K562 (cell line): Measurements from ENCODE around the gene EYA2. TPM values are rescaled to one million over a fixed set of nuclear protein-coding genes. Genes with fewer than 3 reads are reported as not detected.
A peak's percentile ranks its signal among the peaks of the same experiment; 100 is the strongest.

ENCODE experiments used
- ATAC-seq: fragments of 200-7000 bp; cut with Tn5 transposase; 3 replicates; pipeline ENCODE4 v1.9.1; 2020; ENCODE audit warnings: moderate library complexity
- BruUV-seq: library from RNA; stranded (reverse); fragments of 400-500 nt; replicated peaks from 2 replicates; lab custom pipeline; 2021; lab: Mats Ljungman, UMichigan
- CTCF ChIA-PET: fragments of 300-600 bp; formaldehyde crosslinking; extraction: SDS; loops from one replicate; lab custom pipeline; 2021; ENCODE audit warnings: low intra/inter-chr PET ratio; lab: Yijun Ruan, JAX
- POLR2A ChIA-PET: fragments of 300-600, 350-650 bp; sonication (Branson Sonifier 250); formaldehyde crosslinking; extraction: SDS; loops from one replicate; lab custom pipeline; 2021; ENCODE audit warnings: antibody characterized with exemption, inconsistent platforms; lab: Yijun Ruan, JAX
- DNase-seq, 4 experiments: peaks; one replicate each; pipeline versions ENCODE4 v3.0.0 to v3.0.0-alpha.2; 2011 to 2018; ENCODE audit warnings: low spot score in 3 of 4, mixed read lengths in 3 of 4; ENCODE audit errors: extremely low read depth in 1 of 4
- FAIRE-seq: peaks from 2 replicates; lab custom pipeline; 2011; peaks lifted over from hg19 to GRCh38; lab: Jason Lieb, UNC
- H2AFZ ChIP-seq: 2 replicates; pipeline ENCODE4 v1.6.0; 2011; ENCODE audit warnings: low read depth, low read length, control low read depth, inconsistent platforms
- H3K27ac ChIP-seq: fragments of 200-600 bp; 3 replicates; pipeline ENCODE4 v1.8.0; 2011; ENCODE audit warnings: low read depth, mild to moderate bottlenecking, control low read depth, inconsistent platforms, low read length, moderate library complexity, mixed read lengths; ENCODE audit errors: extremely low read depth
- H3K27me3 ChIP-seq, 2 experiments: fragments of 300-600 bp in 1 of 2; 2 replicates in 1 of 2; 3 replicates in 1 of 2; pipeline versions ENCODE4 v1.6.0 to v1.8.0; 2011; ENCODE audit warnings: inconsistent platforms in 2 of 2, low read length in 2 of 2, mild to moderate bottlenecking in 1 of 2, mixed read lengths in 1 of 2, moderate library complexity in 1 of 2; ENCODE audit not compliant: control insufficient read depth in 2 of 2, insufficient read depth in 2 of 2
- H3K36me3 ChIP-seq: fragments of 300-600 bp; 3 replicates; pipeline ENCODE4 v1.8.0; 2011; ENCODE audit warnings: mild to moderate bottlenecking, low read length, inconsistent platforms; ENCODE audit not compliant: control insufficient read depth, insufficient read depth
- H3K4me1 ChIP-seq, 2 experiments: fragments of 200-600 bp in 1 of 2; replicated peaks in 1 of 2; 2 replicates in 1 of 2; 3 replicates in 1 of 2; pipeline versions ENCODE4 v1.5.1 to v1.8.0; 2011; ENCODE audit warnings: inconsistent platforms in 2 of 2, low read length in 2 of 2, mild to moderate bottlenecking in 1 of 2, mixed read lengths in 1 of 2, moderate library complexity in 1 of 2; ENCODE audit not compliant: control insufficient read depth in 2 of 2, insufficient read depth in 2 of 2
- H3K4me2 ChIP-seq: 2 replicates; pipeline ENCODE4 v1.6.1; 2011; ENCODE audit warnings: low read length, control low read depth, inconsistent platforms, mixed read lengths; ENCODE audit not compliant: insufficient read depth
- H3K4me3 ChIP-seq: fragments of 200-600 bp; sonication (generic), shearing (Covaris generic); 2 replicates; pipeline ENCODE4 v1.5.1; 2016; ENCODE audit warnings: control low read depth, inconsistent platforms
- H3K79me2 ChIP-seq: fragments of 200-600 bp; 3 replicates; pipeline ENCODE4 v1.8.0; 2011; ENCODE audit warnings: low read length, inconsistent platforms; ENCODE audit not compliant: control insufficient read depth, insufficient read depth
- H3K9ac ChIP-seq, 2 experiments: 2 replicates each; pipeline versions ENCODE4 v1.6.0 to v1.6.1; 2011; ENCODE audit warnings: low read depth in 2 of 2, low read length in 2 of 2, control low read depth in 1 of 2, inconsistent platforms in 1 of 2, mild to moderate bottlenecking in 1 of 2, mixed read lengths in 1 of 2; ENCODE audit not compliant: insufficient read depth in 1 of 2
- H3K9me1 ChIP-seq: one replicate; pipeline ENCODE4 v1.6.0; 2011; ENCODE audit warnings: inconsistent platforms, mild to moderate bottlenecking, low read length, moderate library complexity; ENCODE audit not compliant: control insufficient read depth, insufficient read depth
- H3K9me3 ChIP-seq: replicated peaks from 2 replicates; pipeline ENCODE4 v1.5.1; 2011; ENCODE audit warnings: low read depth, low read length, inconsistent platforms; ENCODE audit not compliant: control insufficient read depth, insufficient read depth
- H4K20me1 ChIP-seq: replicated peaks from 2 replicates; pipeline ENCODE4 v1.6.1; 2011; ENCODE audit warnings: low read length, inconsistent platforms, mixed read lengths; ENCODE audit not compliant: control insufficient read depth, insufficient read depth
- PML ChIP-seq: IDR thresholded peaks from 2 replicates; pipeline ENCODE4 v1.6.1; 2012; ENCODE audit warnings: low read length, inconsistent platforms
- WGBS: fragments of 100-300 bp; shearing (Covaris generic); methylation state at CpG from one replicate; pipeline ENCODE4 v1.1.6; 2016; ENCODE audit warnings: low coverage, mixed read lengths; ENCODE audit not compliant: insufficient coverage; ENCODE audit errors: missing lambda C conversion rate; 5-methylcytosine and 5-hydroxymethylcytosine counted together
- in situ Hi-C: fragments of 300-500 bp; cut with MboI; formaldehyde crosslinking; loops from 4 replicates; pipeline ENCODE4 v1.15.0; 2018; ENCODE audit warnings: inconsistent platforms, mixed read lengths
- intact Hi-C: fragments of 100-400 bp; cut with micrococcal nuclease; formaldehyde crosslinking; loops from 2 replicates; pipeline ENCODE4 v1.14.2; 2022
- polyA plus RNA-seq, 8 experiments: library from polyadenylated mRNA; depleted of rRNA in 4 of 8; stranded (reverse) in 5 of 8; unstranded in 3 of 8; fragments of >200 nt; fragmentation: Nextera tagmentation in 2 of 8; fragmentation: Illumina TruSeq in 1 of 8; extraction: Ambion mirVana in 2 of 8; extraction: Trizol in 1 of 8; gene quantifications; 2 replicates each; pipeline versions ENCODE4 v1.2.1 to v1.2.3, GENCODE V29; 2011 to 2014; ENCODE audit warnings: inconsistent platforms in 1 of 8, missing spikeins in 1 of 8
- total RNA-seq, 7 experiments: library from RNA; depleted of rRNA in 6 of 7; stranded (reverse); fragments of >200 nt in 6 of 7; fragmentation: Illumina TruSeq in 2 of 7; extraction: Trizol in 2 of 7; gene quantifications; 2 replicates each; pipeline versions ENCODE4 v1.2.1 to v1.2.3, GENCODE V29; 2011 to 2021; ENCODE audit warnings: low replicate concordance in 1 of 7
- TF ChIP-seq, protein P1 (sequence below), 2 experiments: fragments of 450-650 bp in 1 of 2; sonication (generic) in 1 of 2; formaldehyde crosslinking in 1 of 2; IDR thresholded peaks; 2 replicates each; pipeline versions ENCODE4 v1.7.1 to v1.9.0; 2016 to 2022; ENCODE audit warnings: inconsistent platforms in 1 of 2, mild to moderate bottlenecking in 1 of 2, missing genetic modification reagents in 1 of 2

Gene EYA2
- total and polyA plus RNA-seq, 9 of the 15 experiments (the other 6 are each of a cell fraction or from before 2014, with no cell fraction given), result 0.03 TPM; not detected in 8

GRCh38 chr20:46872328-46873211 is 22.1 kb upstream of the EYA2 start:
- Histone ChIP-seq H3K4me2 (0 out of 2 replicates have a peak overlapping the region, but pooled peaks have one; percentile 19), H3K27ac (no peak overlapping the region), H3K79me2 (no peaks in the 10 kb centered on the region), H3K4me1 (no peaks in the 10 kb centered on the region), H3K9me1 (no peaks in the 10 kb centered on the region), H3K9me3 (no peaks in the 10 kb centered on the region), H3K4me3 (no peak overlapping the region), H3K27me3 (no peaks in the 10 kb centered on the region), H4K20me1 (no peaks in the 10 kb centered on the region), H3K9ac (no peak overlapping the region), H2AFZ (no peak overlapping the region), H3K36me3 (no peaks in the 10 kb centered on the region)
- ATAC-seq (peak; percentile 55; the same call in 1 of the 3 replicates), FAIRE-seq (no peak), DNase-seq (peak; percentile 9 to 29 (median 23))
- in situ Hi-C loops (no loop called here), intact Hi-C loops (no loop called here)
- BruUV-seq, result no TSS peak
- 9% methylated on average over 13 of the region's 13 CpGs for WGBS
- CTCF ChIA-PET, result no interaction called here
- POLR2A ChIA-PET, result no interaction called here
- TF ChIP-seq, protein P1, sequence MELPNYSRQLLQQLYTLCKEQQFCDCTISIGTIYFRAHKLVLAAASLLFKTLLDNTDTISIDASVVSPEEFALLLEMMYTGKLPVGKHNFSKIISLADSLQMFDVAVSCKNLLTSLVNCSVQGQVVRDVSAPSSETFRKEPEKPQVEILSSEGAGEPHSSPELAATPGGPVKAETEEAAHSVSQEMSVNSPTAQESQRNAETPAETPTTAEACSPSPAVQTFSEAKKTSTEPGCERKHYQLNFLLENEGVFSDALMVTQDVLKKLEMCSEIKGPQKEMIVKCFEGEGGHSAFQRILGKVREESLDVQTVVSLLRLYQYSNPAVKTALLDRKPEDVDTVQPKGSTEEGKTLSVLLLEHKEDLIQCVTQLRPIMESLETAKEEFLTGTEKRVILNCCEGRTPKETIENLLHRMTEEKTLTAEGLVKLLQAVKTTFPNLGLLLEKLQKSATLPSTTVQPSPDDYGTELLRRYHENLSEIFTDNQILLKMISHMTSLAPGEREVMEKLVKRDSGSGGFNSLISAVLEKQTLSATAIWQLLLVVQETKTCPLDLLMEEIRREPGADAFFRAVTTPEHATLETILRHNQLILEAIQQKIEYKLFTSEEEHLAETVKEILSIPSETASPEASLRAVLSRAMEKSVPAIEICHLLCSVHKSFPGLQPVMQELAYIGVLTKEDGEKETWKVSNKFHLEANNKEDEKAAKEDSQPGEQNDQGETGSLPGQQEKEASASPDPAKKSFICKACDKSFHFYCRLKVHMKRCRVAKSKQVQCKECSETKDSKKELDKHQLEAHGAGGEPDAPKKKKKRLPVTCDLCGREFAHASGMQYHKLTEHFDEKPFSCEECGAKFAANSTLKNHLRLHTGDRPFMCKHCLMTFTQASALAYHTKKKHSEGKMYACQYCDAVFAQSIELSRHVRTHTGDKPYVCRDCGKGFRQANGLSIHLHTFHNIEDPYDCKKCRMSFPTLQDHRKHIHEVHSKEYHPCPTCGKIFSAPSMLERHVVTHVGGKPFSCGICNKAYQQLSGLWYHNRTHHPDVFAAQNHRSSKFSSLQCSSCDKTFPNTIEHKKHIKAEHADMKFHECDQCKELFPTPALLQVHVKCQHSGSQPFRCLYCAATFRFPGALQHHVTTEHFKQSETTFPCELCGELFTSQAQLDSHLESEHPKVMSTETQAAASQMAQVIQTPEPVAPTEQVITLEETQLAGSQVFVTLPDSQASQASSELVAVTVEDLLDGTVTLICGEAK (IDR thresholded peaks at IDR 0.05), result peak; percentile 85
- TF ChIP-seq, protein P1 (CRISPR knock-in tag; IDR thresholded peaks at IDR 0.05), result no peak
- TF ChIP-seq PML, result no peak
